Cardiac muscle cell (in vitro differentiated cells and primary cell): Measurements from ENCODE around the gene MED20. TPM values are rescaled to one million over a fixed set of nuclear protein-coding genes. Genes with fewer than 3 reads are reported as not detected.

Experiments used
- DNase-seq, 2 donors: peaks; one replicate each; pipeline versions ENCODE4 v3.0.0 to v3.0.0-alpha.2; 2010 to 2017; ENCODE audit warnings: low read depth in 1 of 2, low spot score in 1 of 2
- H3K27ac ChIP-seq: fragments of 200-600 bp; sonication (generic); 2 replicates; pipeline ENCODE4 v1.5.1; 2016
- H3K27me3 ChIP-seq: fragments of 200-600 bp; sonication (generic); 2 replicates; pipeline ENCODE4 v1.6.0; 2016; ENCODE audit warnings: control low read depth
- H3K36me3 ChIP-seq: fragments of 200-600 bp; sonication (generic); 2 replicates; pipeline ENCODE4 v1.5.1; 2016; ENCODE audit warnings: control low read depth
- H3K4me1 ChIP-seq: fragments of 200-600 bp; sonication (generic); 2 replicates; pipeline ENCODE4 v1.8.1; 2017; ENCODE audit warnings: low read depth, mild to moderate bottlenecking, mixed run types
- H3K4me3 ChIP-seq: fragments of 200-600 bp; sonication (generic); 2 replicates; pipeline ENCODE4 v1.5.1; 2016; ENCODE audit warnings: mild to moderate bottlenecking
- H3K9me3 ChIP-seq: fragments of 200-600 bp; sonication (generic); 2 replicates; pipeline ENCODE4 v1.5.1; 2017; ENCODE audit warnings: low read depth, mild to moderate bottlenecking, control low read depth
- polyA plus RNA-seq: library from polyadenylated mRNA; unstranded; fragments of >200 nt; fragmentation: Nextera tagmentation; extraction: Ambion mirVana; gene quantifications from 2 replicates; pipeline ENCODE4 v1.2.1, GENCODE V29; 2016
- total RNA-seq: library from RNA; depleted of rRNA; stranded (reverse); fragments of >200 nt; gene quantifications from 2 replicates; pipeline ENCODE4 v1.2.3, GENCODE V29; 2016
- TF ChIP-seq, protein P1 (sequence below): IDR thresholded peaks from 2 replicates; pipeline ENCODE4 v1.5.1; 2012; ENCODE audit warnings: low read depth, mild to moderate bottlenecking, low read length

MED20 gene
- total and polyA plus RNA-seq, 2 experiments from 2014 or later: 18.5 to 28.1 TPM

DNA sequence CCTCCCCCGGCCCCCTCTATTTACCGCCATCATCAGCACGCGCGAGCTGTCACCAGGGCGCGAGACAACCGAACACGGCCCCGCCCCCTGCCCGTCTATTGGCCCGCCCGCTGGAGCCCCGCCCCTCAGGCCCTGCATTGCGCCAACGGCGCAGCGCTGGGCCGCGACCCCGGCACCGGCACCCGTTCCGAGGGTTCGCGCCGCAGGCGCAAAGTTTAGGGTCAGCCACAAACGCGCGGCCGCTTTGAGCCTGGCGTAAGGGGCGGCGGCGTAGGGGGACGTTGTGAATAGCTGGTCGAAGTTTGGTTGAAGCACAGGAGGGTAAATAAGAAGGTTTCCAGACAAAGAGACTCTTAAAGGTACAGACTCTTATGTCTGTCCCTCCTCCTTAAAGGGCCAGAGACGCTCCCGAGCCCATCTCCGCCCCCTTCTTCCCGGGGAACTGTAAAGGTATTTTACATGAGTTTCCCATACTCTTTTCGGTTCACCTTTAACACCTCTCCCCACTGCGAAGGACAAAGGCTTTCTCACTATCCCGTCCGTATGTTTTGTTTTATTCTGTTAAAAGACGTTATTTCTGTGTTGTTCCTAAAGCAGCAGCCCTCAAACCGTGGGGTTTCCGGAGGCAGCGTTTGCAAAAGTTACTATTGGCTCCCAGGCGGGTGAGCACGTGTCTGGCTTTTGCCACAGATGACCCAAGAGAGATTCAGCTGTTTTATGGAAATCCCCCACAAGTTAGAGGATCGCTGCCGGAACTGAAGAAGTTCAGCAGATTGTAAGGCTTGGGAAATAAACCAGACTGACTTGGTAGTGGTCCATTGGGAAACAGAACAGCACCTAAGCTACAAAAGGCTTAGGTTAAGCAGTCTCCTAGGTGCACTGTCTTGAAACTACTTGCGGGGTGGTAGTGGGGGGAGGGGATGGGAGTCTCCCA lies 25.4 kb downstream of the MED20 start, which contains the start of gene USP49:
Gene USP49, minus strand, starts transcription at position 76 of the 934 bp plus-strand sequence. CDS start 88,392 bp downstream, outside the sequence.
- TF ChIP-seq, protein P1, sequence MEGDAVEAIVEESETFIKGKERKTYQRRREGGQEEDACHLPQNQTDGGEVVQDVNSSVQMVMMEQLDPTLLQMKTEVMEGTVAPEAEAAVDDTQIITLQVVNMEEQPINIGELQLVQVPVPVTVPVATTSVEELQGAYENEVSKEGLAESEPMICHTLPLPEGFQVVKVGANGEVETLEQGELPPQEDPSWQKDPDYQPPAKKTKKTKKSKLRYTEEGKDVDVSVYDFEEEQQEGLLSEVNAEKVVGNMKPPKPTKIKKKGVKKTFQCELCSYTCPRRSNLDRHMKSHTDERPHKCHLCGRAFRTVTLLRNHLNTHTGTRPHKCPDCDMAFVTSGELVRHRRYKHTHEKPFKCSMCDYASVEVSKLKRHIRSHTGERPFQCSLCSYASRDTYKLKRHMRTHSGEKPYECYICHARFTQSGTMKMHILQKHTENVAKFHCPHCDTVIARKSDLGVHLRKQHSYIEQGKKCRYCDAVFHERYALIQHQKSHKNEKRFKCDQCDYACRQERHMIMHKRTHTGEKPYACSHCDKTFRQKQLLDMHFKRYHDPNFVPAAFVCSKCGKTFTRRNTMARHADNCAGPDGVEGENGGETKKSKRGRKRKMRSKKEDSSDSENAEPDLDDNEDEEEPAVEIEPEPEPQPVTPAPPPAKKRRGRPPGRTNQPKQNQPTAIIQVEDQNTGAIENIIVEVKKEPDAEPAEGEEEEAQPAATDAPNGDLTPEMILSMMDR: no peak
- peak; percentile 92 to 96 for DNase-seq
- H3K27me3 ChIP-seq: no peaks in the 10 kb centered on the region
- peak within 1 kb of the TSS; percentile 90 for H3K27ac ChIP-seq
- H3K4me3 ChIP-seq: peak within 1 kb of the TSS; percentile 68
- peaks cover 15% of the 10 kb centered on the region for H3K4me1 ChIP-seq
- H3K9me3 ChIP-seq: no peaks in the 10 kb centered on the region
- H3K36me3 ChIP-seq: no peaks in the 10 kb centered on the region

DNA sequence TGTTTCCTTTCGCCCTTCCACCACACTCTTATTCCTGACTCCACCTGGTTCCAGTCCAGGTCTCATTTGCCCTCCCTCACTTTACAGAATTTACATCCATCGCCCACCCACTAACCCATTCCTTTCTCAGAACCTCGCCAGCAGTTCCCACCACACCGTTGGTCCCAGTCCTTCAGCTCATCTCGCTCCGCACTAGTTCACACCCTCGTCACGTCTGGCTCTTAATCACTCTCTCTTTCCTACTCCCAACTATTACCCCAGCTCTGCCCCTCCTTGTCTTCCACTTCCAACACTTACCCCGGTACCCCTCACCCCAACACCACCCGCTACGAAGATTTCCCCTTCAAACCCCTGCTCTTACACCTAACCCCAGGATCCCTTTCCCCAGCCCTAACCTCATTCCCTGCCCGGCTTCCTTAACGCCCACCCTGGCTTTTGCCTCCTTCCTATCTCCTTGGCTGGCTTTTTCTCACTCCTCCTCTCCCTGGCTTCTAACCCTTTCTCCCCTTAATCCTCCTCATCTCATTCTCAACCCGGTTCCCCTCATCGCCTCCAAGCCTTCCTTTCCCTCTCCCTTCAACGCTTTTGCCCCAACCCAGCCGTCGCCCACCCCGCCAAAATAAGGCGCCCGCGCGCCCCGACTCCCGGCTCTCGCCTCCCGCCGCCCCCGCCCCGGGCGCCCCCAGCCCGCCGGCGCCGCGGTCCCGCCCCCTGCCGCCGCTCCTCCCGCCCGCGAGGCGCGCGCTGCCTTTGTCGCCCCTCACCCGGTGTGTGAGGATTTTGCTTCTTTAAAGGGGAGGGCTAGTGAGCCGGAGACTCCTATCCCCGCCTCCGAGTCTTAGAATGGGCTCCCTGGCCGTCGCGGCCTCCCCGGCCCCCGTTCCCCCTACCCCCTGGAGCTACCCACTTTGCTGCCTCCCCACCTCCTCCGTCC lies 26.3 kb downstream of the MED20 start:
- H3K36me3 ChIP-seq: no peaks in the 10 kb centered on the region

DNA sequence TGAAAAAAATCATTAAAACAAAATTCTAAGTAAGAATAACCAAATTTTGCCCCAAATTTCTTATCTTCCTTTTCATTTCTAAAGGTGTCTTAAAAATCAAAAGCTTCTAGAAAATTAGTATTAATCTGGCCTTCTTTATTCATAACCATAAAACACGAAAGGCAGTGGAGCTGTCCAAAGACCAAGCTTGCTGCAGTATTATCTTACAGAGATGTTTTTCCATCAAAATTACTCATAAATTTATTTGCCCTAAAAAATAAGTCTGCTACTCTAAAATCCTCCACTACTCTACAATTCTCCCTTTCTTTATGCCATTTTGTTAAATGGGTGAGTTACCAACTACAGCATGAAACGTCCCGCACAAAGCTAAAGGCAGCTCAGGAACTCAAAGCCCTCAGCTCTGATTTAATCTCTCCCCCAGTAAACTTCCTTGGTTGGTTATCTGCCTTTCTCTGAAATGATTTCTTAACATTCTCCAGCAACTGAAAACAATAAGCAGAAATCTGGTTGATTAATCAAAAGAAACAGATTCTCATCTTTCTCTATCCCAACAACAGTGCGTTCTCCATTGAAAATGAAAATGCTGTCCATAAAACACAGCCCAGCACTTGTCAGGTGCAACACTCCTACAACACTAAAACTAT lies 27.9 kb downstream of the MED20 start:
- H3K9me3 ChIP-seq: no peaks in the 10 kb centered on the region
- H3K27ac ChIP-seq: no peak overlapping the region
- no peak for DNase-seq
- no peaks in the 10 kb centered on the region for H3K36me3 ChIP-seq
- H3K4me3 ChIP-seq: no peak overlapping the region
- TF ChIP-seq, protein P1: no peak
- peaks cover 15% of the 10 kb centered on the region for H3K4me1 ChIP-seq
- no peaks in the 10 kb centered on the region for H3K27me3 ChIP-seq

More for the DNA sequence above, 26.3 kb downstream of the MED20 start:
- TF ChIP-seq, protein P1: no peak
- peak overlapping the region; percentile 68 for H3K4me3 ChIP-seq
- H3K27me3 ChIP-seq: no peaks in the 10 kb centered on the region
- peak overlapping the region; percentile 90 for H3K27ac ChIP-seq
- peak; percentile 19 to 25 for DNase-seq
- peaks cover 15% of the 10 kb centered on the region for H3K4me1 ChIP-seq
- H3K9me3 ChIP-seq: no peaks in the 10 kb centered on the region

DNA sequence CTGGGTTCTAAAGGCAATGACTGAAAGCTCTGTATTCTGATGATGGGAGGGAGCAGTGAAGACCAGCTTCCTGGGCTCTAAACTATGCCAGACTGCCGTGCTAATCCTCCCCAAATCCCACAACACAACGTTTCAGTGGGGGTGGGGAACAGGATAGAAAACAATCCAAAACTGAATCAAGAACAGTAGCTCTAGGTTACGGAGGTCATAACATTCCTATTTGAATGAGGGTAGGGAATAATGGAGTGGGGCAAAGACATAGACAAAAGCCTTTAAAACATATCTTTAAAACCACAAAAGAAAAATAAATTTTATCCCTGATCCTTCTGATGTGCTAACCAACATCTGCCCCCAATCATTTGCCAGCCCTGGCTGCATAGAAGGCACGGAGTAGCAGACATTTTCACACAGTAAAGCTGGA lies 33.6 kb downstream of the MED20 start:
- no peak for DNase-seq
- TF ChIP-seq, protein P1: no peak
- Histone ChIP-seq H3K27me3 (no peaks in the 10 kb centered on the region), H3K36me3 (no peaks in the 10 kb centered on the region), H3K4me1 (no peaks in the 10 kb centered on the region), H3K9me3 (no peaks in the 10 kb centered on the region), H3K27ac (no peak overlapping the region), H3K4me3 (no peak overlapping the region)

DNA sequence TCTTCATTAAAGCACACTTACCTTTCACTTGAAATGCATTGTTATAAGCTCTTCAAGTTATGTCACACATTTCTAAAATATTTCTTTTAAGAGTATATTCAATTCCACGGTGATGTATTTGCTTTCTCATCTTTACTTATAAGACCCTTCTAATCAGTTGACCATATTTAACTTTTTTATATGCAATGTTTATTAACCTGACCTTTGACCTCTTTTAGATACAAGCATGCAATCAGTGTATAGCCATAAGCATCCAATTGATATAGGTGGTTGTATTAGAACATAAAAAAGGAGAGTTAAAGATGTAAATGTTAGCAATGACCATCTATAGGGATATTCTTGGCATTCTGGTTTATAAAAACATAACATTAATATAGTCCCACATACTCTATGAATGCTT lies 35.0 kb downstream of the MED20 start:
- H3K4me1 ChIP-seq: no peaks in the 10 kb centered on the region
- H3K27me3 ChIP-seq: no peaks in the 10 kb centered on the region
- DNase-seq: no peak
- no peaks in the 10 kb centered on the region for H3K9me3 ChIP-seq
- no peak overlapping the region for H3K27ac ChIP-seq
- no peak overlapping the region for H3K4me3 ChIP-seq
- TF ChIP-seq, protein P1: no peak
- no peaks in the 10 kb centered on the region for H3K36me3 ChIP-seq
